ENCODE results near the gene PDK4.

DNA sequence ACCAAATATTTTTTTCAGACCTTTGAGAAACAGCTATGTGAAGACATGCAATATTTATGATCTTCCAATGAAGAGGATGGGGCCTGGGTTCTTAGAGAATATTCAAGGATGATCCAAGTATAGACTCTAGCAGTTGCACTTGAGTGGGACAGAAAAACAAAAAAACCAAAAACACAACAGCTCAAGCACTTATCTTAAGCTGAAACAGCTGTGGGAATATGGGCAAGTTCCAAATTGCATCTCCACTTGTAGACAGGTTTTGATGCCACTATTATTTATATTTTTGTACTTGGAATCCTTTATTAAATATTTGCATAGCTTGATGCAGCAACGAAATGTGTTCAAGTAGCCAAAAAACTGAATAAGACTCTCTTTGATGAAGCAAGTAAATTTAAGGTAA is 2.2 kb upstream of the PDK4 start:
- TF ChIP-seq, protein P1, sequence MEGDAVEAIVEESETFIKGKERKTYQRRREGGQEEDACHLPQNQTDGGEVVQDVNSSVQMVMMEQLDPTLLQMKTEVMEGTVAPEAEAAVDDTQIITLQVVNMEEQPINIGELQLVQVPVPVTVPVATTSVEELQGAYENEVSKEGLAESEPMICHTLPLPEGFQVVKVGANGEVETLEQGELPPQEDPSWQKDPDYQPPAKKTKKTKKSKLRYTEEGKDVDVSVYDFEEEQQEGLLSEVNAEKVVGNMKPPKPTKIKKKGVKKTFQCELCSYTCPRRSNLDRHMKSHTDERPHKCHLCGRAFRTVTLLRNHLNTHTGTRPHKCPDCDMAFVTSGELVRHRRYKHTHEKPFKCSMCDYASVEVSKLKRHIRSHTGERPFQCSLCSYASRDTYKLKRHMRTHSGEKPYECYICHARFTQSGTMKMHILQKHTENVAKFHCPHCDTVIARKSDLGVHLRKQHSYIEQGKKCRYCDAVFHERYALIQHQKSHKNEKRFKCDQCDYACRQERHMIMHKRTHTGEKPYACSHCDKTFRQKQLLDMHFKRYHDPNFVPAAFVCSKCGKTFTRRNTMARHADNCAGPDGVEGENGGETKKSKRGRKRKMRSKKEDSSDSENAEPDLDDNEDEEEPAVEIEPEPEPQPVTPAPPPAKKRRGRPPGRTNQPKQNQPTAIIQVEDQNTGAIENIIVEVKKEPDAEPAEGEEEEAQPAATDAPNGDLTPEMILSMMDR (conservative IDR thresholded peaks at IDR 0.05 in 1 of 2, IDR thresholded peaks at IDR 0.05 in 1 of 2; ENCODE audit: low read depth in 1 of 2, low read length in 2 of 2): no peak
- TF ChIP-seq EZH2 (IDR thresholded peaks at IDR 0.05; ENCODE audit: low read length, missing control alignments): no peak

All from fibroblast of lung (primary cell).